Measurements from ENCODE around the gene COMMD1.
"Not testable (repeated sequence)": the region's sequence is repeated elsewhere in the genome, so short reads cannot be mapped to it uniquely, and the experiment has no call there.

COMMD1 gene

GRCh38 chr2:62144689-62145477 lies 239.4 kb downstream of the COMMD1 start:
- Mint-ChIP-seq H3K4me3 (no peak overlapping the region), H3K9me3 (no peaks in the 10 kb centered on the region), H3K27ac (no peak overlapping the region), H3K27me3 (no peaks in the 10 kb centered on the region), H3K4me1 (peaks cover 10% of the 10 kb centered on the region), H3K36me3 (peaks cover 9% of the 10 kb centered on the region)

- no peaks in the 10 kb centered on the region for H3K9me3 Mint-ChIP-seq
- H3K27me3 Mint-ChIP-seq: no peaks in the 10 kb centered on the region
- peaks cover 9% of the 10 kb centered on the region for H3K36me3 Mint-ChIP-seq
- H3K27ac Mint-ChIP-seq: no peak overlapping the region
- H3K4me3 Mint-ChIP-seq: no peak overlapping the region
- H3K4me1 Mint-ChIP-seq: peaks cover 10% of the 10 kb centered on the region
Observed at GRCh38 chr2:62145478-62146100, 240.1 kb downstream of the COMMD1 start.

GRCh38 chr2:62146790-62147189 lies 241.3 kb downstream of the COMMD1 start:
- H3K36me3 Mint-ChIP-seq, H3K27me3 Mint-ChIP-seq, H3K4me3 Mint-ChIP-seq, H3K27ac Mint-ChIP-seq, H3K4me1 Mint-ChIP-seq, H3K9me3 Mint-ChIP-seq: not testable (repeated sequence)

GRCh38 chr2:62147610-62148301 lies 242.3 kb downstream of the COMMD1 start:
- no peak overlapping the region for H3K4me3 Mint-ChIP-seq
- peaks cover 10% of the 10 kb centered on the region for H3K4me1 Mint-ChIP-seq
- H3K27me3 Mint-ChIP-seq: no peaks in the 10 kb centered on the region
- H3K9me3 Mint-ChIP-seq: no peaks in the 10 kb centered on the region
- H3K36me3 Mint-ChIP-seq: peaks cover 5% of the 10 kb centered on the region
- no peak overlapping the region for H3K27ac Mint-ChIP-seq

- Mint-ChIP-seq H3K27ac (no peak overlapping the region), H3K9me3 (no peaks in the 10 kb centered on the region), H3K36me3 (peaks cover 5% of the 10 kb centered on the region), H3K4me1 (peaks cover 10% of the 10 kb centered on the region), H3K27me3 (no peaks in the 10 kb centered on the region), H3K4me3 (no peak overlapping the region)
Observed at GRCh38 chr2:62149708-62150107, 244.2 kb downstream of the COMMD1 start.

GRCh38 chr2:62150597-62151305 lies 245.3 kb downstream of the COMMD1 start:
- Mint-ChIP-seq H3K4me3 (no peak overlapping the region), H3K27ac (no peak overlapping the region), H3K9me3 (no peaks in the 10 kb centered on the region), H3K27me3 (no peaks in the 10 kb centered on the region), H3K36me3 (peaks cover 8% of the 10 kb centered on the region), H3K4me1 (peaks cover 5% of the 10 kb centered on the region)

GRCh38 chr2:62151306-62151638 lies 245.8 kb downstream of the COMMD1 start:
- no peak overlapping the region for H3K27ac Mint-ChIP-seq
- H3K4me1 Mint-ChIP-seq: peaks cover 5% of the 10 kb centered on the region
- no peak overlapping the region for H3K4me3 Mint-ChIP-seq
- no peaks in the 10 kb centered on the region for H3K9me3 Mint-ChIP-seq
- H3K27me3 Mint-ChIP-seq: no peaks in the 10 kb centered on the region
- H3K36me3 Mint-ChIP-seq: peaks cover 8% of the 10 kb centered on the region

GRCh38 chr2:62152000-62152399 lies 246.5 kb downstream of the COMMD1 start:
- Mint-ChIP-seq H3K36me3 (peaks cover 8% of the 10 kb centered on the region), H3K27ac (no peak overlapping the region), H3K9me3 (no peaks in the 10 kb centered on the region), H3K4me3 (no peak overlapping the region), H3K27me3 (no peaks in the 10 kb centered on the region), H3K4me1 (no peaks in the 10 kb centered on the region)

- Mint-ChIP-seq H3K27me3 (no peaks in the 10 kb centered on the region), H3K9me3 (no peaks in the 10 kb centered on the region), H3K4me1 (no peaks in the 10 kb centered on the region), H3K4me3 (no peak overlapping the region), H3K27ac (no peak overlapping the region), H3K36me3 (peaks cover 3% of the 10 kb centered on the region)
Observed at GRCh38 chr2:62156861-62157496, 251.5 kb downstream of the COMMD1 start.

GRCh38 chr2:62158444-62159121 lies 253.1 kb downstream of the COMMD1 start:
- Mint-ChIP-seq H3K9me3 (no peaks in the 10 kb centered on the region), H3K4me1 (no peaks in the 10 kb centered on the region), H3K27ac (no peak overlapping the region), H3K27me3 (no peaks in the 10 kb centered on the region), H3K4me3 (no peak overlapping the region), H3K36me3 (peaks cover 3% of the 10 kb centered on the region)

GRCh38 chr2:62160691-62161090 lies 255.2 kb downstream of the COMMD1 start:
- H3K9me3 Mint-ChIP-seq, H3K36me3 Mint-ChIP-seq, H3K4me1 Mint-ChIP-seq, H3K4me3 Mint-ChIP-seq, H3K27ac Mint-ChIP-seq, H3K27me3 Mint-ChIP-seq: not testable (repeated sequence)

- H3K9me3 Mint-ChIP-seq: no peaks in the 10 kb centered on the region
- H3K27ac Mint-ChIP-seq: no peak overlapping the region
- H3K27me3 Mint-ChIP-seq: no peaks in the 10 kb centered on the region
- H3K4me3 Mint-ChIP-seq: no peak overlapping the region
- no peaks in the 10 kb centered on the region for H3K36me3 Mint-ChIP-seq
- H3K4me1 Mint-ChIP-seq: no peaks in the 10 kb centered on the region
Observed at GRCh38 chr2:62163106-62163831, 257.8 kb downstream of the COMMD1 start.

GRCh38 chr2:62163834-62164233 lies 258.4 kb downstream of the COMMD1 start:
- Mint-ChIP-seq H3K9me3 (no peaks in the 10 kb centered on the region), H3K4me1 (no peaks in the 10 kb centered on the region), H3K27ac (no peak overlapping the region), H3K27me3 (no peaks in the 10 kb centered on the region), H3K4me3 (no peak overlapping the region), H3K36me3 (no peaks in the 10 kb centered on the region)

GRCh38 chr2:62175728-62176127 lies 270.3 kb downstream of the COMMD1 start:
- Mint-ChIP-seq H3K4me3 (no peak overlapping the region), H3K4me1 (no peaks in the 10 kb centered on the region), H3K27me3 (no peaks in the 10 kb centered on the region), H3K9me3 (no peaks in the 10 kb centered on the region), H3K36me3 (no peaks in the 10 kb centered on the region), H3K27ac (no peak overlapping the region)

All from activated naive CD4-positive, alpha-beta T cell treated with anti-CD3 and anti-CD28 coated beads, Interleukin-2, amount 50 U/mL, for 24 hours (primary cell).